ENCODE data around the gene TENM3.

TENM3 gene

DNA sequence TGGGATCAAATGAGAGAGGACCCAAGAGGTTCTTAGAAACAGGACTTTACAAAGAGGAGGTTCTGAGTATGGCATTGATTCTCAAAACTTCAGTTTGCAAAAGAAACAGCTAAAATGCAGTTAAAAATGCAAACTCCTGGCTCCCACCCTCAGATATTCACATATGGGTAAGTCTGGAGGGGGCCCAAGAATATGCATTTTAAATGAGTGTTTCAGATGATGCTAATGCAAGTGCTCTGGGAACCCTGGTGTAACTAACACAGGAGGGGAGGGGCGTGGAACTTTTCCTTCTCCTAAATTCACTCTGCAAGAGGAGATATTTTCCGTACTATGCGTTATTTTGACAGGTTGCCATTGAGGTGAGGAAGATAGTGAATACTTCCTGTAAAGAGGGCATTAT lies 168.2 kb downstream of the TENM3 start:
- no peak for DNase-seq

GRCh38 chr4:182413550-182413949 lies 170.3 kb downstream of the TENM3 start:
- no peak for DNase-seq

DNA sequence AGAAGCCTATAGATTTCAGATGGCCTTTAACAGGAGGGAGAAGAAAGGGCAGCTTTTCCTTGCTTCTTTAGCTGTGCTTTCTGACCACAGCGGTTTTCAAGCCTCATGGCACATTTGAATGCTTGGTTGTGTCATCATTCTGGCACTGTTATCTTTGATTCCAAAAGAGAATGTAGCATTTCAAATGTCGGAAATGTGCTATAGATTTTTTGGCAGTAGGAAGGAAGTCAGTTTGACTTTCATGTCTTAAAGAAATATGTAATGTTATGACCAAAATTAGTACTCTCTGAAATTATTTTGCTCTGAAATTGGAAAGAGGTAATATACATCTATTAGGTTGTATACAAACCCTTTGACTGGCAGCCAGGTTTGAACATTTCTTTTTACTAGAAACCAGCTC lies 171.9 kb downstream of the TENM3 start:
- no peak for DNase-seq

GRCh38 chr4:182416067-182416466 lies 172.9 kb downstream of the TENM3 start:
- no peak for DNase-seq

DNA sequence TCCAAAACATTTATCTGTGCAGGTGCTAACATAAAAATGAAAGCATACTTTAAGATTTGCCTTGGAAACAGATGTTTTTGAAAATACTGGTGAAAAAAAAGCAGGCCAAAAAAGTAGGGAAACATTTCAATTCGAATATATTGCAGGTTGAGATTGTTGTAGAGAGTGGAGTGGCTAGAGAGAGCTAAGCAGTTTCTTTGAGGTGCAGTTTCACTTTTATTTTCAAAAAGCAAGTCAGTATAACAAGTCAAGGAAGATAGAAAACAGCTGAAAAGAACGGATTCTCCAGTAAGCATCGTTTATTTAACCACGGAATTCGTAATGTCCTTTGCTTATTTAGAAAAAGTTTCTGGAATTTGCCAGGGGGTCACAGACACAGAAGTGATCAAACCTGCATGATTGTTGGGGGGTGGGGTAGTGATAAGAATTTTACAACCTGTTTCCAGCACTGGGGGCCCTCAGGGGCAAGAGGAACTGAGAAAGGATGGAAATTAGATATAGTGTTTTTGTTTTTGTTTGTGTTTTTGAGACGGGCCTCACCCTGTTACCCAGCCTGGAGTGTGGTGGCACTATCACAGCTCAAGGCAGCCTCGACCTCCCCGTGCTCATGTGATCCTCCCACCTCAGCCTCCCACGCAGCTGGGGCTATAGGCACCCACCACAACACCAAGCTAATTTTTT lies 175.0 kb downstream of the TENM3 start:
- no peak for DNase-seq

DNA sequence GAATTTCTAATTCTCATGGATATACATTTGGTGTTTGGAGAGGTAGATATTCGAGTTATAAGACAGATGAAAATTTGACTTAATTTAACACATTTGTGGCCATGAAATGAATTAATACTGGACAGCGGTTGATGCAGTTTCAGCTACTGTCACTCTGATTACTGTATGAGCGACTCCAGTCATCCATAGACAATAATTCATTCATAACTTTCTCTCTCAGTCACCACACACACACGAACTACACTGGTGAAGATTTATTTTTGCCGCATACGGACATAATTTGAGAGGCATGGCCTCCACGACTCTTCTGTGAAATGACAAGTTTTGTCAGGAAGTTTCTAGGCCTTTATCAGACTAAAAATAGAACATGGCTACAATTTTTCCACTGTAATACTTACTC lies 177.0 kb downstream of the TENM3 start:
- DNase-seq: no peak

GRCh38 chr4:182421753-182422152 lies 178.6 kb downstream of the TENM3 start:
- DNase-seq: no peak

DNA sequence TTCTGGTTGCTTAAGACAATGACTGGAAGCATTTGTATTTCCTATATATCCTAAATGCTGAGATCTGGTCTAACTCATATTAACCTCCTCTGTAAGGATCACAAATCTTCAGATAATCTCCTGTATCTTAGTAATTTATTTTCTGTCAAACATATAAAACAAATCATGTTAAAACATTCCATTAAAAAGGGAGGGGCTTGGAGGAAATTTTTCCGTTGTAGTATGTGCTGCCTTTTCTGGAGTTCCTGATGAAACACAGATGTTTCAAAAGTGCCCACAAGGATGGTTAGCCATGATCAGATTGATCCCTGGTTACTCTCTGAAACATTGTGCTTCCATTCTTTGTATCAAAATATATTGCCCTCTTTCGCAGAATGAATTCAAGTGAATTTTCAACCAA lies 182.1 kb downstream of the TENM3 start:
- no peak for DNase-seq

DNA sequence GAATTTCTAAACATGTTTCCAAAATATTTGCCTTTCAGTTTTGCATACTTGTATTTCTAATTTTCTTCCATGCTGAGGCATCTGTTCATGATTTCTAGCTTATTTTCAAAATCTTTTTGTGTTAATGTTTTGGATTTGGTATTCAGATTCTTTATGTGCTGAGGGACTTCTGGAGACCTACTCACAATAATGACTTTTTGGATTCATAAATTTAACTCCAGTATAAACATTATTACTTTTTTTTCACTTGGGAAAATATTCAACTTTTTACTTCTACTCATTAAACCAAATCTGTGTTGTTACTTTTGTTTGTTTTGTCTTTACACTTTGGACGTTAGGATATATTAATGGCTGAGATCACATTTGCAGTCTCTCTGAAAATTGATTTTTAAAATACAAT lies 183.7 kb downstream of the TENM3 start:
- DNase-seq: no peak

GRCh38 chr4:182427554-182427953 lies 184.4 kb downstream of the TENM3 start:
- no peak for DNase-seq

GRCh38 chr4:182429896-182430295 lies 186.7 kb downstream of the TENM3 start:
- no peak for DNase-seq

GRCh38 chr4:182432819-182433218 lies 189.6 kb downstream of the TENM3 start:
- no peak for DNase-seq

DNA sequence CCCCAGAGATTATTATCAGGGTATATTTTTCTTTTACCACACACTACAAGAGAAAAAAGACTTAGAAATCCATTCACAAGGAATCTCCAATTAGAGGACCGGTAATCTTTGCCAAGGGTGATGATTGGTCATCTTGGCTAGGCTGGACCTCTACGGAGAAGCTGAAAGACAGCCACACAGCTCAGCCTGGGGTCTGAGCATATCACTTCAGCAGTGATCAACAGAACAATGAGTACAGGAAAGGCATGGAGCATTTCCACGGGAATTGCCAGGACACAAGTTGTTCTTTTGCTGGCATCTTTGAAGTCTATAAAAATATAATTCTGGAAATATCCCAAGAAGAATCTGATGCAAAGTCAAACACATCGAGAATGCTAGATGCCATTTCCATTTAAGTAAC lies 191.5 kb downstream of the TENM3 start:
- DNase-seq: no peak

DNA sequence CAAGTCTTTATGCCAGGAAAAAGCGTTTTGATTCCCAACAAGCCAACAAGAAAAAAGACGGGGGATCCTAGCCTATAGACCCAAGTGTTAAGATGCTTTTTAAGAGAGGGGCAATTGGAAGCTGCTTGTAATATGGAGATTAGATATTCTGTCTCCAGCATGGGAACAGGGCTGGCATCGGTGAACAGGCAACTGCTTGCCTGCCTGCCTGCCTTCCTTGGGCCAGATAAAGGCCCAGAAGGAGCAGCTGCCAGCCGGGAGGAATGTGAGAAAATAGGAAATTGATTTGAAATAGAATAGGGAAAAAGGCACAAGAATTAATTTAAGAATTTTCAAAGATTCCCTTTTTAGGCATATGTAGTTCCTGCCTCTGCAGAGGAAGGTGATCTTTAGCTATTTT lies 192.2 kb downstream of the TENM3 start:
- no peak for DNase-seq

GRCh38 chr4:182443070-182443469 lies 199.9 kb downstream of the TENM3 start:
- DNase-seq: no peak

DNA sequence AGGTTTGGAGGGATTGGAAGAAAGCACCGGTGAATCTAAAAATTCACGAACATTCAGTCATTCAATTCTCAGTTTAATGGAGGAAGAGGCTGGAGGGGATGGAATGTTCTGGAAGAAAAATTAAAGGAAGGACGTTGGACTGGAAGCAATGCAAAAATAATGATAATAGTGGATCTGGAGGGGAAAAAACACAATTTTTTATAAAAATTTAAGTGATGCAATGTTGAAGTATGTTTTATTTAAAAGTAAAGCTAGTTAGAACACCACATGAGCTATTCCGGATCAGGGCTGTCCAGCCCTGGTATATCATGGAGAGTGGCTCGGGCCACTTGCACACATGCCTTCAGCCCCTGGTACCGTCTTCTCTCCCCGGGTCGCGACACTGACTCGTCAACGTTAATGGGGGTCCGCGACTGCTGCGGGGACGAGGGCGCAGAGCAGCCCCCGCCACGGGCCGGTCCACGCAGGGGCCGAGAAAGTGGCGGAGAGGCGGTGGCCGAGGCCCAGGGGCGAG lies 204.6 kb downstream of the TENM3 start:
- DNase-seq: no peak

DNA sequence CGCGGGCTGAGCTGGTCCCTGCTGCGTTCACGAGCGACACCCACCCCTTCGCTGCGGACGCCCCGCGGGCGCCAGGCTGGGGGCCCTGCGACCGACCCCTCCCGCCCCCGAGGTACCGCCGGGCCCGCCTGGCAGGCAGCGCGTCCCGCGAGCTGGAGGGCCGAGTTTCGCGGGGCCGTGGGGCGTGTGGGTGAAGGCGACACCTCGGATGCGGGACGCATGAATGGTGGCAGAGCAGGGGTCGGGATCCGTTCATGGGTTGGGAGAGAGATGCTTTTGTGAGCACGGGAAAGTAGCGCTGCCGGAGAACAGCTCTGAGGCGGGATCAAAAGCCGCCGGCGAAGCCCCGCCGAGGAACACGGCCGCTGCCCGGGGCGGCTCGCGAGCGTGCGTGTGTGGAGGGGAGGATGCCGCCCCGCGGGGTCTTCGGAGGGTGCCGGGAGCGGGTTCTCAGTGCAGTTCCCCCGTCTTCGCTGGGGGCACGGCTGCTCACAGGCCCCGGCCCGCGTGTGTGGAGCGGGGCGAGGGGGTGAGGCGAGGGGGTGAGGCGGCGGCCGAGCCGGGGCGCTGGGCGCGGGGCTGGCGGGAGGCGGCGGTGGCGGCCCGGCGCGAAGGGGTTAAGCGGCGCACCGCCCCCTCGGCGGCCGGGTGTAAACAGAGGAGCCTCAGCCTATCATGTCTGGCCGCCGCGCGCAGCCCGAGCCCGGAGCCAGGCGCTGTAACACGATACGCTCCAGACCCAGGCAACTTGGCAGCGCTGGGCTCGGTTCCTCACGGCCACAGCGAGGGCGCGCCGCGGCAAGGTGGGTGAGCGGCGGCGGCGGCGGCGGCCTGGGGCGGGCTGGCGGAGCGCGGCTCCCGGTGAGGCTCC lies 205.3 kb downstream of the TENM3 start:
- DNase-seq: peak; percentile 47

DNA sequence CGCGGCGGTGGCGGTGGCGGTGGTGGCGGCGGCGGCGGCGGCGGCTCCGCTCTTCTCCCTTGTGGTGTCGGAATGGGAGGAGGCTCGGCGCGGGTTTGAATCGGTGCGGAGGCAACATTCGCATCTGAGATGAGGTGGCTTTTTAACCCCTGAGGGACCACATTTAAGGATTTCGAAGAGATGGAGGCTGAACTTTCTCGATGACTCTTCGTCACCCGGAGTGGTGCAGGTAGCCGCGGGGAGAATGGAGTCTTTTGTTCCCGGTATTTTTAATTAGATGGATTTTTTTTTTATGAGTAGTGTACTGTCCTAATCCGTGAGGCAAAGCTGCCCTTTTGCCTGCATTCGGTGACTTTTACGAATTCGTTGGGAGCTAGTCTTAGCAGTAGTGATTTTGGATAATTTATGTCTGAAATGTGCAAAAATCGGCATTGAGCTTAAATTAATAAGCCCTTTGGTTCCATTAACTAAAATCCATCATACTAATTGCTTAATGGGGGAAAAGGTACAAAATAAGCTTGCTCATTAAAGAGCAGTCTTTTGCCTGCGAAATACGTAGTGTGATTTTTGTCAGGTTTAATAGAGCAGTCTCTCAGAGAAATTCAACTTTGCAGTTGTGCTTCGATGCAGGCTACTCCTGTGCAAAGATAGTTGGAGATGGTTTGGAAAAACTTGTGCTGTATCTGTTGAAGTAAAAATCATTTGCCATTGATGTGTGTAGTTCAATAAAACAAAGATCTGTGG lies 206.2 kb downstream of the TENM3 start:
- no peak for DNase-seq

DNA sequence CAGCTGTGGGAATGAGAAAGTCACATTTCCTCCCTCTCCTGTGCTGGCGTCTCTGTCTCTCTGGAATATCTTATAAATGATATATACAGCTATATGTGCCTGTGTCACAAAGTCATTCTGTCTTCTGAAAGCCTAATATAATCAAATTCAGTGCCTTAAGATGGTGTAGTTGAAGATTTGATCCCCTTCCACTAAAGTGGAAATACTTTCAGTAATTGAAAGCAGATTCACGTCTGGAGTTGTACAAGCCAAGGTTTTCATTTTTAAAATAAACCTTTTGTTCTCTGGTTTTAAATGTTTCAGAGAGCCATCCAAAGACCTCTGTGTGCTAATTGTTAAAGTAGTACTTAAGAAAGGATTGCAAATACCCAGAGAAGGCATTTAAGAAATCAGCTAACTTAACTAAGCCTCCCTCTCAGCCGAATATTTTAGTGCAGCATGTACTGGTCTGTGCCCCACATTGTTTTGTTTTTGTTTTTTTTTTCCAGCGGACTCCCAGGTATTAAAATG lies 206.8 kb downstream of the TENM3 start:
- DNase-seq: no peak

GRCh38 chr4:182451441-182451840 lies 208.2 kb downstream of the TENM3 start:
- no peak for DNase-seq

- DNase-seq: no peak
These were observed 210.6 kb downstream of the TENM3 start for GRCh38 chr4:182453830-182454229.

- no peak for DNase-seq
These were observed 211.3 kb downstream of the TENM3 start for GRCh38 chr4:182454440-182455013.

DNA sequence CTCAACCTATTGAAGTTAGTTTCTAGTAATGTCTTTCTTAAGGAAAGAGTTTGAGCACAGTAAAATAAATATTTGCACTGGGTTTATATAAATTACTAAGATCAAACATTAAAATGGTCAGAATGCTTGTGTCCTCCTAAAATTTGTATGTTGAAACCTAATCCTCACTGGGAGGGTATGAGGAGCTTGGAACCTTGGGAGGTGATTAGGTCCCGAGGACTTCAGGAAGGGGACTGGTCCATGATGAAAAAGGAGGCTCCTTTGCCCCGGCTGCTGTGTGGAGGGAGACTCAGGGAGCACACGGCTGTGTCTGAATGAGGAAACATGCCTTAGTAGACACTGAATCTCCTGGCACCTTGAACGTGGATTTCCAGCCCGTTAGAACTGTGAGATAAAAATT lies 221.9 kb downstream of the TENM3 start:
- no peak for DNase-seq
